K562 (cell line): ENCODE data around the gene REEP3. TPM values are rescaled to one million over a fixed set of nuclear protein-coding genes. Genes with fewer than 3 reads are reported as not detected.

Experiments
- ATF1 ChIP-seq, 2 experiments: fragments of 450-650 bp in 1 of 2; IDR thresholded peaks; 2 replicates each; pipeline ENCODE4 v1.6.1; 2016; ENCODE audit warnings: missing compliant biosample characterization in 1 of 2, missing genetic modification characterization in 1 of 2
- CGGBP1 ChIP-seq: fragments of 250-450 bp; sonication (Bioruptor Pico); IDR thresholded peaks from 2 replicates; pipeline ENCODE4 v1.9.0; 2021; ENCODE audit warnings: mild to moderate bottlenecking
- CREB1 ChIP-seq, 2 experiments: sonication (generic) in 1 of 2; formaldehyde crosslinking in 1 of 2; IDR thresholded peaks; 2 replicates each; pipeline versions ENCODE4 v1.6.1 to v1.8.0; 2012 to 2022; ENCODE audit warnings: inconsistent platforms in 1 of 2, mild to moderate bottlenecking in 1 of 2, missing genetic modification reagents in 1 of 2, moderate library complexity in 1 of 2
- ETV1 ChIP-seq: fragments of 450-650 bp; conservative IDR thresholded peaks from 2 replicates; pipeline ENCODE4 v1.6.1; 2016; ENCODE audit warnings: missing genetic modification characterization, control low read depth, low read depth, missing compliant biosample characterization
- FOXA3 ChIP-seq, 2 experiments: fragments of 450-650 bp in 1 of 2; sonication (generic) in 1 of 2; formaldehyde crosslinking; IDR thresholded peaks in 1 of 2; conservative IDR thresholded peaks in 1 of 2; 2 replicates each; pipeline versions ENCODE4 v1.4.0 to v1.8.0; 2020 to 2022; ENCODE audit warnings: mild to moderate bottlenecking in 2 of 2, missing genetic modification reagents in 1 of 2
- IRF9 ChIP-seq: fragments of 450-650 bp; IDR thresholded peaks from 2 replicates; pipeline ENCODE4 v1.6.1; 2016; ENCODE audit warnings: missing biosample characterization, missing genetic modification characterization
- JUND ChIP-seq, 2 experiments: IDR thresholded peaks; 2 replicates in 1 of 2; 3 replicates in 1 of 2; pipeline ENCODE4 v1.6.1; 2011; ENCODE audit warnings: borderline replicate concordance in 2 of 2, low read depth in 2 of 2, low read length in 2 of 2, improper control_type of control experiment in 1 of 2, missing biosample characterization in 1 of 2, missing genetic modification characterization in 1 of 2, missing genetic modification reagents in 1 of 2
- MTA1 ChIP-seq: fragments of 450-650 bp; IDR thresholded peaks from 2 replicates; pipeline ENCODE4 v1.6.1; 2017; ENCODE audit warnings: borderline replicate concordance
- MTA2 ChIP-seq: fragments of 450-650 bp; IDR thresholded peaks from 2 replicates; pipeline ENCODE4 v1.6.1; 2016; ENCODE audit warnings: low read depth
- PCBP2 ChIP-seq: fragments of 200-400 bp; formaldehyde crosslinking; IDR thresholded peaks from 2 replicates; pipeline ENCODE4 v1.6.1; 2018; ENCODE audit warnings: low read length, low read depth, mild to moderate bottlenecking, moderate library complexity; ENCODE audit not compliant: poor library complexity, severe bottlenecking
- PHF8 ChIP-seq: fragments of 200-600 bp; sonication (generic); IDR thresholded peaks from 2 replicates; pipeline ENCODE4 v1.6.1; 2012; ENCODE audit warnings: mixed run types, mild to moderate bottlenecking, inconsistent platforms, low read length, moderate library complexity, borderline replicate concordance
- PTRF ChIP-seq: fragments of 450-650 bp; IDR thresholded peaks from 2 replicates; pipeline ENCODE4 v1.6.1; 2016; ENCODE audit warnings: mild to moderate bottlenecking, missing genetic modification characterization, missing compliant biosample characterization
- RCOR1 ChIP-seq, 2 experiments: IDR thresholded peaks; 2 replicates each; pipeline ENCODE4 v1.6.1; 2012; ENCODE audit warnings: low read depth in 2 of 2, low read length in 2 of 2, borderline replicate concordance in 1 of 2, improper control_type of control experiment in 1 of 2
- TEAD1 ChIP-seq, 2 experiments: fragments of 450-650 bp in 1 of 2; sonication (generic) in 1 of 2; formaldehyde crosslinking; IDR thresholded peaks; 2 replicates each; pipeline versions ENCODE4 v1.4.0 to v1.8.0; 2020 to 2022; ENCODE audit warnings: mild to moderate bottlenecking in 2 of 2, missing genetic modification reagents in 1 of 2
- ZBTB17 ChIP-seq: fragments of 450-650 bp; formaldehyde crosslinking; IDR thresholded peaks from 2 replicates; pipeline ENCODE4 v1.4.0; 2020; ENCODE audit warnings: mild to moderate bottlenecking
- ZNF408 ChIP-seq: fragments of 250-450 bp; sonication (Bioruptor Pico); IDR thresholded peaks from 2 replicates; pipeline ENCODE4 v1.4.0; 2020; ENCODE audit warnings: low read depth, mild to moderate bottlenecking, moderate library complexity
- polyA plus RNA-seq, 8 experiments: library from polyadenylated mRNA; depleted of rRNA in 4 of 8; stranded (reverse) in 5 of 8; unstranded in 3 of 8; fragments of >200 nt; fragmentation: Nextera tagmentation in 2 of 8; fragmentation: Illumina TruSeq in 1 of 8; extraction: Ambion mirVana in 2 of 8; extraction: Trizol in 1 of 8; gene quantifications; 2 replicates each; pipeline versions ENCODE4 v1.2.1 to v1.2.3, GENCODE V29; 2011 to 2014; ENCODE audit warnings: inconsistent platforms in 1 of 8, missing spikeins in 1 of 8
- total RNA-seq, 7 experiments: library from RNA; depleted of rRNA in 6 of 7; stranded (reverse); fragments of >200 nt in 6 of 7; fragmentation: Illumina TruSeq in 2 of 7; extraction: Trizol in 2 of 7; gene quantifications; 2 replicates each; pipeline versions ENCODE4 v1.2.1 to v1.2.3, GENCODE V29; 2011 to 2021; ENCODE audit warnings: low replicate concordance in 1 of 7
- TF ChIP-seq, protein P1 (sequence below), 2 experiments: fragments of 450-650 bp in 1 of 2; sonication (generic) in 1 of 2; formaldehyde crosslinking in 1 of 2; IDR thresholded peaks; 2 replicates each; pipeline versions ENCODE4 v1.7.1 to v1.9.0; 2016 to 2022; ENCODE audit warnings: inconsistent platforms in 1 of 2, mild to moderate bottlenecking in 1 of 2, missing genetic modification reagents in 1 of 2

The REEP3 gene
- total and polyA plus RNA-seq, 9 of the 15 experiments (the other 6 are each of a cell fraction or from before 2014, with no cell fraction given) = 3.4 to 13.4 (median 9.2) TPM

- TF ChIP-seq CREB1 (IDR thresholded peaks at IDR 0.05) (no peak; the same call in 1 of the 2 replicates), CREB1 (CRISPR knock-in tag; IDR thresholded peaks at IDR 0.05) (no peak), ATF1 (CRISPR knock-in tag; IDR thresholded peaks at IDR 0.05) (no peak), ATF1 (tag; IDR thresholded peaks at IDR 0.05) (peak; percentile 42; the same call in 1 of the 2 replicates), ETV1 (no peak), FOXA3 (CRISPR knock-in tag; conservative IDR thresholded peaks at IDR 0.05 in 1 of 2, IDR thresholded peaks at IDR 0.05 in 1 of 2) (0 out of 4 replicates have a peak, but pooled peaks of 1 of the 2 experiments have one; percentile 52), ZNF408 (no peak), IRF9 (tag) (no peak), MTA2 (no peak), ZBTB17 (no peak), CGGBP1 (CRISPR knock-in tag) (no peak), PCBP2 (no peak), PTRF (no peak), PHF8 (no peak), RCOR1 (IDR thresholded peaks at IDR 0.05; ENCODE audit: borderline replicate concordance in 1 of 2, low read depth in 2 of 2, low read length in 2 of 2) (no peak), TEAD1 (CRISPR knock-in tag; IDR thresholded peaks at IDR 0.05) (no peak), MTA1 (no peak), JUND (IDR thresholded peaks at IDR 0.05; ENCODE audit: borderline replicate concordance, low read depth, low read length) (no peak), JUND (tag; IDR thresholded peaks at IDR 0.05; ENCODE audit: borderline replicate concordance, low read depth, low read length) (no peak)
- TF ChIP-seq, protein P1, sequence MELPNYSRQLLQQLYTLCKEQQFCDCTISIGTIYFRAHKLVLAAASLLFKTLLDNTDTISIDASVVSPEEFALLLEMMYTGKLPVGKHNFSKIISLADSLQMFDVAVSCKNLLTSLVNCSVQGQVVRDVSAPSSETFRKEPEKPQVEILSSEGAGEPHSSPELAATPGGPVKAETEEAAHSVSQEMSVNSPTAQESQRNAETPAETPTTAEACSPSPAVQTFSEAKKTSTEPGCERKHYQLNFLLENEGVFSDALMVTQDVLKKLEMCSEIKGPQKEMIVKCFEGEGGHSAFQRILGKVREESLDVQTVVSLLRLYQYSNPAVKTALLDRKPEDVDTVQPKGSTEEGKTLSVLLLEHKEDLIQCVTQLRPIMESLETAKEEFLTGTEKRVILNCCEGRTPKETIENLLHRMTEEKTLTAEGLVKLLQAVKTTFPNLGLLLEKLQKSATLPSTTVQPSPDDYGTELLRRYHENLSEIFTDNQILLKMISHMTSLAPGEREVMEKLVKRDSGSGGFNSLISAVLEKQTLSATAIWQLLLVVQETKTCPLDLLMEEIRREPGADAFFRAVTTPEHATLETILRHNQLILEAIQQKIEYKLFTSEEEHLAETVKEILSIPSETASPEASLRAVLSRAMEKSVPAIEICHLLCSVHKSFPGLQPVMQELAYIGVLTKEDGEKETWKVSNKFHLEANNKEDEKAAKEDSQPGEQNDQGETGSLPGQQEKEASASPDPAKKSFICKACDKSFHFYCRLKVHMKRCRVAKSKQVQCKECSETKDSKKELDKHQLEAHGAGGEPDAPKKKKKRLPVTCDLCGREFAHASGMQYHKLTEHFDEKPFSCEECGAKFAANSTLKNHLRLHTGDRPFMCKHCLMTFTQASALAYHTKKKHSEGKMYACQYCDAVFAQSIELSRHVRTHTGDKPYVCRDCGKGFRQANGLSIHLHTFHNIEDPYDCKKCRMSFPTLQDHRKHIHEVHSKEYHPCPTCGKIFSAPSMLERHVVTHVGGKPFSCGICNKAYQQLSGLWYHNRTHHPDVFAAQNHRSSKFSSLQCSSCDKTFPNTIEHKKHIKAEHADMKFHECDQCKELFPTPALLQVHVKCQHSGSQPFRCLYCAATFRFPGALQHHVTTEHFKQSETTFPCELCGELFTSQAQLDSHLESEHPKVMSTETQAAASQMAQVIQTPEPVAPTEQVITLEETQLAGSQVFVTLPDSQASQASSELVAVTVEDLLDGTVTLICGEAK (IDR thresholded peaks at IDR 0.05) = peak; percentile 67; the same call in 1 of the 2 replicates
- TF ChIP-seq, protein P1 (CRISPR knock-in tag; IDR thresholded peaks at IDR 0.05) = no peak
Observed at GRCh38 chr10:63522277-63522687, 1.1 kb downstream of the REEP3 start (continued).
